GM21737 (cell line): ENCODE data around the gene PPT2.
"Not testable (repeated sequence)": the region's sequence is repeated elsewhere in the genome, so short reads cannot be mapped to it uniquely, and the experiment has no call there.

ENCODE experiments used
- ATAC-seq: cut with Tn5 transposase; IDR thresholded peaks from one replicate; pipeline ENCODE4 v1.9.1; 2021; ENCODE audit warnings: mild to moderate bottlenecking, moderate library complexity; ENCODE audit not compliant: unreplicated experiment

Gene PPT2

GRCh38 chr6:32127409-32127716 lies 26.6 kb upstream of the PPT2 start:
- no peak for ATAC-seq

GRCh38 chr6:32127717-32128592 lies 26.0 kb upstream of the PPT2 start, which contains the start of gene ATF6B:
Gene ATF6B, minus strand, starts transcription at chr6:32128246. Its CDS starts 39 bp downstream, at chr6:32128207.
- peak; percentile 78 for ATAC-seq

- ATAC-seq = no peak
Measured at GRCh38 chr6:32128751-32129296, 25.1 kb upstream of the PPT2 start.

GRCh38 chr6:32129297-32130088 lies 24.4 kb upstream of the PPT2 start:
- peak; percentile 4 for ATAC-seq

DNA sequence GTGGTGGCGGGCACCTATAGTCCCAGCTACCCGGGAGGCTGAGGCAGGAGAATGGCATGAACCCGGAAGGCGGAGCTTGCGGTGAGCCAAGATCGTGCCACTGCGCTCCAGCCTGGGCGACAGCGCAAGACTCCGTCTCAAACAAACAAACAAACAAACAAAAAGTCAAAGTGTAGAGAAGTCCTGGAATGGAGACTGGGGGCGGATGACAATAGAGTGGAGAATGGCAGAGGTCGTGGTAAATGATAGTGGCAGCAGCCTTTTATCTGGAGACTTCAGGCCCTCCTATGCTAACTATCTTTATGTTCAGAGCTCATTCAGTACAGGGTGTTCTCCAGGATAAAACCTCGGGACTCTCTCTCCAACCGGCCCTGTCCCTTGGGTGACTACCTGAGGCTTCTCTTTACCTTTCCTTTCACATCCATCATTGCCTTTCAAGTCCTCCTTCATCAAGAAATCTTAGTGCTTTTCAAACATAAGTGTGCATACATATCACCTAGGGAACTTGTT lies 22.4 kb upstream of the PPT2 start:
- no peak for ATAC-seq

- ATAC-seq = no peak
Measured at GRCh38 chr6:32132110-32132509, 21.8 kb upstream of the PPT2 start.

GRCh38 chr6:32133786-32134185 lies 20.2 kb upstream of the PPT2 start:
- no peak for ATAC-seq

GRCh38 chr6:32137454-32137853 lies 16.5 kb upstream of the PPT2 start:
- no peak for ATAC-seq

- no peak for ATAC-seq
Measured at GRCh38 chr6:32139590-32139989, 14.4 kb upstream of the PPT2 start.

- no peak for ATAC-seq
Measured at GRCh38 chr6:32140420-32141046, 13.4 kb upstream of the PPT2 start.

DNA sequence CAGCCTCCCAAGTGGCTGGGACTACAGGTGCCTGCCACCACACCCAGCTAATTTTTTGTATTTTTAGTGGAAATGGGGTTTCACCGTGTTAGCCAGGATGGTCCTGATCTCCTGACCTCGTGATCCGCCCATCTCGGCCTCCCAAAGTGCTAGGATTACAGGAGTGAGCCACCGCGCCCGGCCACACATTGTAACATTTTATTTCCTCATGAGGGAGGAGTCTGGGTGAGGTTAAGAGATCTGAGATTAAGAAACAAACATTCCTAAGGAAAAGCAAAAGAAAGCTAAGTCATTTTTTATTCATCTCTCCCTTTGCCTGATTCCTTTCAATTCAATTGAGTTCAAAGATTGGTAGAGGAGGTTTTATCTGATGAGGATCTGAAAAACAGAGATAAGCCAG lies 9.7 kb upstream of the PPT2 start:
- ATAC-seq = not testable (repeated sequence)

DNA sequence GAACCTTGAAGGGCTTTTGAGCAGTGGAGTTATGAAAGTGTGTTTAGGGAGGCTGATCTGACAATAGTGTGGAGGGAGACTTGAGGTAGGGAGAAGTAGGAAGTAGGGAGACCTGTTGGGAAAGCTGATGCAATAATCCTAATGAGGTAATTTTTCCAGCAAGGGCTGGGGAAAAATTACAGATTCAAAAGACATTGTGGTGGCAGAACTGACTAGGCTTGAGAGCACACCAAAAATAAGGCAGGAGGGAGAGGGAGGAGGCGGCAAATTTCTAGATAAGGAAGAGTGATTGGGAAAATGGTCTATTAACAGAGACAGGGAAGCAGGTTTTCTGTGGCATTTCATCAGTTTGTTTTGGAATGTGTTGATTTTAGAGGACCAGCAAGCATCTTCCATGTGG lies 7.7 kb upstream of the PPT2 start:
- no peak for ATAC-seq

- no peak for ATAC-seq
Measured at GRCh38 chr6:32146687-32147086, 7.3 kb upstream of the PPT2 start.

- no peak for ATAC-seq
Measured at GRCh38 chr6:32147401-32148132, 6.4 kb upstream of the PPT2 start.

- ATAC-seq = no peak
Measured at GRCh38 chr6:32148289-32149091, 5.5 kb upstream of the PPT2 start.

DNA sequence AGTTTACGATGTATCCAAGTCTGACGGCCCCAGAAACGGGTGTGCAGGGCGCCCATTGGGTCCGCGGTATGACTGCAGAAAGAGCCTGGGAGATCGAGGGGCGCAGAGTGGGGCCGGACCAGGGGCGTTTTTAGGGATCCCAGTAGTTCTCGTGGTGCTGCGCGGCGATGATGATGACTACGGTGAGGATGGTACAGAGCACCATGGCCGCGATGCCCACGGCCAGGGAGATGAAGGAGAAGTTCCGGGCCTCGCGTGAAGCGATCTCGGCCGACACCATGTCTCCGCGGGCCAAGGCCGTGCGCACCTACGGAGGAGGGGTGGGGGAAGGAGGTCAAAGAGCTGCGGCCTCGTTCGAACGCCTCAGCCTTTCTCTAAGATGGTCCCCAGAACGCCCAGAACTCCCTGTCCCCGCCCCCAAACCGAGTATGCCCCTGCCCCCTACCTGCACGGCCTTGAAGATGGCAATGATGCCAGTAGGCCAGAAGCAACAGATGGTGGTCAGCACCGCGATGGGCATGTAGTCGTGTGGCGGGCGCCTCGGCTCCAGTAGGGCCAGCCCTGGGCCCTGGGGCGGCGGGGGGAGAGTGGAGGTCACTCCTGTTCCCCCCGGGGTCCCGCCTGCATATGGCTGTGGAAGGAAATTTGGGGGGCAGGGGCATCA lies 4.7 kb upstream of the PPT2 start:
- ATAC-seq = no peak

DNA sequence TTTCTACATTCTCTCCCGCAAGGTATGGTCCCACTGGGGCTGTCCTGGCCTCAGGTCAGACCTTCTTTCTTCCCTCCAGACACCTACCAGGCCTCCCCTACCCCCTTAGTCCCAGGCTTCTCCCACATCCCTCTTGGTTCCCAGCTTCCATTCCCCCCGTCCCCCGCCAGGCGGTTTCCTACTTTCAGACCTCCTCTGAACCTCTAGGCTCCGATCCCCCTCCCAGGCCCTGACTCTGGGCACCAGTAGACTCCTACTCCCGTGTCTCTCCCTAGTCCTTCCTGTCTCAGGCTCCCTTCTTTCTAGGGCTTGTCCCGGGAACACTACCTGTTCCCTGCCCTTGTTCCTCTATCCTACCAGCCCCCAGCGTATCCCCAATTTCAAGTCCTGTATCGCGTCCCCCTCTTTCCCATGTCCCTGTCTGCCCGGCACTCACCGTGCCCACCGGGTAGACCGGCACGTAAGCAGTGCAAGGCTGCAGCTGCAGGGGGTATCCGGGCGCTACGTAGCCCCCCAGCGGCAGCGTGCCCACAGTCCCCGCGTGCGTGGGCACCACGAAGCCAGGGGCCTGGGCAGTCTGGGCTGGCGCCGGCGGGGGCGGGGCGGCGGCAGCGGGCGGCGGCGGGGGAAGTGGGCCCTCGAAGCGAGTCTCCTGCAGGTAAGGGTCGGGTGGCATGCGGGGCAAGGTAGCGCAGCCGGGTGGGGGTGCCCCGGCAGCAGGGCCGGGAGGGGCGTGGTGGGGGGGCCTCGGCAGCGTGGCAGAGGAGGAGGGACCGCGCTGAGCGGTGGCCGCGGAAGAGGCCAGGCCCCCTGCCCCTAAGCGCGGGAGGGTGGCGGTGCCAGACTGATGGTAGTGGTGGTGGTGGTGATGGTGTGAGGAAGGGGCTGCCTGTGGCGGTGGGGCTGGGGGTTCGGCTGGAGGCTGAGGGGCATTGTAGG lies 3.7 kb upstream of the PPT2 start:
- no peak for ATAC-seq
